WI38 (cell line): ENCODE data around the gene STUM.

Experiments
- H3K4me3 ChIP-seq: 2 replicates; pipeline ENCODE4 v1.5.1; 2011; ENCODE audit warnings: low read depth, mild to moderate bottlenecking, control low read depth, low read length
- CTCF ChIP-seq: IDR thresholded peaks from 2 replicates; pipeline ENCODE4 v1.5.1; 2012; ENCODE audit warnings: low read depth, mild to moderate bottlenecking, control low read depth, low read length

STUM gene

GRCh38 chr1:226647719-226648118, 99.2 kb downstream of the STUM start:
- TF ChIP-seq CTCF = no peak
- H3K4me3 ChIP-seq = no peak overlapping the region

- no peak for TF ChIP-seq CTCF
- H3K4me3 ChIP-seq = no peak overlapping the region
These were observed 99.9 kb downstream of the STUM start for GRCh38 chr1:226648421-226648820.

- H3K4me3 ChIP-seq = no peak overlapping the region
- no peak for TF ChIP-seq CTCF
These were observed 100.7 kb downstream of the STUM start for GRCh38 chr1:226649244-226649643.

GRCh38 chr1:226649780-226650179, 101.2 kb downstream of the STUM start:
- no peak overlapping the region for H3K4me3 ChIP-seq
- TF ChIP-seq CTCF = no peak

- no peak overlapping the region for H3K4me3 ChIP-seq
- no peak for TF ChIP-seq CTCF
These were observed 101.8 kb downstream of the STUM start for GRCh38 chr1:226650236-226650841.

GRCh38 chr1:226651041-226651731, 102.6 kb downstream of the STUM start:
- no peak for TF ChIP-seq CTCF

GRCh38 chr1:226651732-226652105, 103.2 kb downstream of the STUM start:
- no peak for TF ChIP-seq CTCF
- no peak overlapping the region for H3K4me3 ChIP-seq

More at GRCh38 chr1:226651041-226651731, 102.6 kb downstream of the STUM start:
- no peak overlapping the region for H3K4me3 ChIP-seq
